OCI-LY7 (cell line): Measurements from ENCODE around the gene ELMO1.

Experiments used
- CTCF ChIP-seq: fragments of 200-600 bp; sonication (generic); conservative IDR thresholded peaks from 2 replicates; pipeline ENCODE4 v1.5.1; 2014; ENCODE audit warnings: mild to moderate bottlenecking, antibody characterized with exemption, low read length, moderate library complexity, mixed read lengths
- EZH2phosphoT487 ChIP-seq: fragments of 200-600 bp; sonication (generic); IDR thresholded peaks from 2 replicates; pipeline ENCODE4 v1.6.1; 2018; ENCODE audit warnings: low read depth, borderline replicate concordance, mild to moderate bottlenecking, mixed run types, antibody characterized with exemption, low read length, moderate library complexity, mixed read lengths

DNA sequence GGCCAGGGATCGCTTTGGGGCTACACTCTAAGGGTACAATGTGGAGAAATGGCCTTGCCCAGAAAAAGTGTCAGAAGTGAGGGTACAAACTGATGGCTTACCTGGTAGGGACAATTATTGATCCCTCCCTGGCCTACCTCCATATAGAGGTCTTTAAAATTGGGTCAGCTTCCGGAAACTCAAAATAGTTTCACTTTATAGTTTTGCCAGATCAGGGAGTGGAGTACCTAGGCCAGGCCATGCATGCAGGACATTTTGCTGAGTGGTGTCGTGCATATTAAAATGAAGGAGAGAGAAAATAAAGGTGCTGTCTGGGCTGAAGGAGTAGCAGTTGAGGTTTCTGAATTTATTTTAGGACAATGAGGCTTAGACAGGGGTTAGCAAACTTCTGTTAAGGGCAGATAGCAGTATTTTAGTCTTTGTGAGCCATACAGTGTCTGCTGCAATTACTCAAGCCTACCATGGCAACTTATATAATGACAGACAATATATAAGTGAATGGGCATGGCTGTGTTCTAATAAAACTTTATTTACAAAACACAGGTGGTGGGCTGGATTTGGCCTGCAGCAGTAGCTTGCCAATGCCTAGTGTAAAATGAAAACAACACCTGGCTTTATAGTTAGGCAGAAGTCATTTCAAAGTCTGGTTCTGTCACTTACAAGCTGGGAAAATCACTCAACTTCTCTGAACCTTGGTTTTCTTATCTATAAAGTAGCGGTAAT lies 547.5 kb downstream of the ELMO1 start:
- TF ChIP-seq CTCF (no peak), EZH2phosphoT487 (no peak)
